GM21619 (cell line): Measurements from ENCODE around the gene TACC3.

Source experiments
- ATAC-seq: cut with Tn5 transposase; IDR thresholded peaks from one replicate; pipeline ENCODE4 v1.9.1; 2021; ENCODE audit not compliant: unreplicated experiment

TACC3 gene

DNA sequence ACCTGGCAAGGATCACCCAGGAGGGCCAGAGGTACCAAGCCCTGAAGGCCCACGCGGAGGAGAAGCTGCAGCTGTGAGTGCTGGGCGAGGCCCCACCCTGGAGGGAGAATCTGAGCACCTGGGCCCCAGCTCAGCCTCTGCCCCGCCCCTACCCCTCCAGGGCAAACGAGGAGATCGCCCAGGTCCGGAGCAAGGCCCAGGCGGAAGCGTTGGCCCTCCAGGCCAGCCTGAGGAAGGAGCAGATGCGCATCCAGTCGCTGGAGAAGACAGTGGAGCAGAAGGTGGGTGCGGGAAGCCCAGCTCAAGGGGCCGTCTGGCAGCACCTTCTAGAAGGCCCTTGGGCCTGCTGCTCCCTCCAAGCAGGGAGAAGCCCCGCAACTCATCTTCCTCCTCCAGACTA is 23.2 kb downstream of the TACC3 start:
- no peak for ATAC-seq

DNA sequence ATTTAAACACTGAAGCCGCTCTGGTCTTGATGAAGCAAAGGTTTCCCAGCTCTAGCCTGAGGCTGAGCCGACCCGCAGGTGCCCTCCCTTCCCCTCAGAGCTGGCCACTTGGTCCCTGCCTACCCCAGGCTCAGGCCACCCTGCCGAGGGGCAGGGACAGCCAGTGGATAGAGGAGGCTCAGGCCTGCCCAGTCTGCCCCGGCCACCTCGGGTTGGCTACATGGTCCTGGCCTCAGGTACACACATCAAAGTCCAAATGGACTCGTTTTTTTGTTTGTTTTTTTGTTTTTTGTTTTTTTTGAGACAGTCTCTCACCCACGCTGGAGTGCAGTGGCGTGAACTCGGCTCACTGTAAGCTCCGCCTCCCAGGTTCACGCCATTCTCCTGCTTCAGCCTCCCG is 23.8 kb downstream of the TACC3 start:
- no peak for ATAC-seq

DNA sequence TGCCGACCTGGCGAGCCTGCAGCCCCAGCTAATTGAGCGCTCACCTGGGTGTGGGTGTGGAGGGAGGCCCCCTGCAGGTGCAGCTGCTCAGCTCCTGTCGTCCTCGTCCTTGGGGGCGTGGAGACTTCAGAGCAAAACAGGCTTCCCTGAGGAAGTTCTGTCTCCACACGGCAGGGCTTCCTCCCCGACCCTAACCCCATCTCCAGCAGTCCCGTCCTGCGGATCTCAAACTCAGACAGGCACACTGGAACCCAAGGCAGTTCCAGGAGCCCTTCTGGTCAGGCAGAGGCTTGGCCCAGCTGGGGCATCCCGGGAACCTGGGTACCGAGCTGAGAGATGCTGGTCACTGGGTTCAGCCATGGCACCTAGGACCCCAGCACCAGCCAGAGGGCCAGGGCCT is 24.4 kb downstream of the TACC3 start:
- no peak for ATAC-seq

DNA sequence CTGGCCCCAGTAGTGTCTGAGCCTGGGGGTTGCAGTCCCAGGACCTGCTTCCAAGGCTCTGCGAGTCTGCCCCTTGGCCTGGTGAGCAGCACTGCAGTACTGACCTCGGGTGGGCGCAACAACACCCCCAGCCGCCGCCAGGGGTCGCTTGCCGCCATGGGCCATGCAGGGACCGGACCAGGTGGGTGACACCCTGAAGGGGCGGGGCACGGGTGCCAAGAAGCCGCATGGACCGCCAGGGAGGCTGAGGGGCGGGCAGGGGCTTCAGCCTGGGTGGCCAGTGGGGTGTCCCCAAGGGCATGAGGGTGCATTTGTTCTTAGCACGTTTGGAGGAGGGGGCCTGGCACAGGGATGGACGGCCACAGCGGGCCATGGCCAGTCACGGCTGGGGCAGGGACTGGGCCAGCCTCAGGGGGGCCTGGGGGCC is 25.0 kb downstream of the TACC3 start:
- no peak for ATAC-seq

DNA sequence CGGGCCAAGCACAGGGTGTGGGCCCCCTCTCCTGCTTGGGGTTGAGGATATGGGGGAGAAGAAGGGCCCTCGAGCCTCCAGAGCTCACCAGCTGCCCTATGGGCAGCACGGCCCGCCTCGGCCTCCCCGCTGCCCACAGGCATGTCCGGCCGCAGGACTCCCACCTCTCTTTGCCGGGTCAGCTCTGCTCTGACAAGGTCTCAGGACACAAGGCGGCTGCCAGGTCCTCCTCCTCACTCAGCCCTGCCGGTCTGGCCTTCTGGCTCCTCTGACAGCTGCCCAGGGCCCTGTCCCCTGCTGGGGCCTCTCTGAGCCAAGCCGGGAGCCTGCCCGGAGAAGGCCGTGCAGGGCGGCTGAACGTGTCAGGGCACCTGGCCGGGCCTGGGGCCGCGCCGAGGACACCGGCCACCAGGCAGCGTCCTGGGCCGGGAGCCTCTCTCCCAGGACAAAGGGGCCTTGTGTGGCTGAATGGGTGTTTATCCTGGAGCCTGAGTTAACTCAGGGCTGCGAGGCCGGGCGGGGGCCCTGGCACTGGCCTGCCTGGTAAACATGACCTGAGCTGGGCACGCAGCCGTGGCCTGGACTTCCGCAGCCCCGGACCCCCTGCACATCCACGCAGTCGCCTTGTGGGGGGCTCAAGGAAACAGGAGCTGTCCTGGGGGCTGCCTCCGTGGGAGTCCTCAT is 25.7 kb downstream of the TACC3 start:
- ATAC-seq = no peak

DNA sequence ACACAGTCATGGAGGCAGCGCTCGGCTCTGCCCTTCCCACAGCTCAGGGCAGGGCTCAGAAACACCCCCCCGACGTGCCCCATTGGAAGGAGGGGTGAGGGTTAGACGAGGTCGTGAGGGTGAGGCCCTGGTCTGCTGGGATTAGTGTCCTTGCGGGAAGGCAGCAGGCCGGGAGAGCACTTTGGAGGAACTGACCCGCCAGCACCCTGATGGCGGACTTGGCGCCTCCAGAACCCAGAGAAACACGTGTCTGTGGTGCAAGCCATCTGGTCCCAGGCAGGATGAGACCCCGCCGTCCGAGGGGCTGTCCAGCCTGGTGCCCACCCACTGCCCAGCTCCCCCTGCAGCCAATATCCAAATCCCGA is 26.3 kb downstream of the TACC3 start:
- ATAC-seq = no peak

DNA sequence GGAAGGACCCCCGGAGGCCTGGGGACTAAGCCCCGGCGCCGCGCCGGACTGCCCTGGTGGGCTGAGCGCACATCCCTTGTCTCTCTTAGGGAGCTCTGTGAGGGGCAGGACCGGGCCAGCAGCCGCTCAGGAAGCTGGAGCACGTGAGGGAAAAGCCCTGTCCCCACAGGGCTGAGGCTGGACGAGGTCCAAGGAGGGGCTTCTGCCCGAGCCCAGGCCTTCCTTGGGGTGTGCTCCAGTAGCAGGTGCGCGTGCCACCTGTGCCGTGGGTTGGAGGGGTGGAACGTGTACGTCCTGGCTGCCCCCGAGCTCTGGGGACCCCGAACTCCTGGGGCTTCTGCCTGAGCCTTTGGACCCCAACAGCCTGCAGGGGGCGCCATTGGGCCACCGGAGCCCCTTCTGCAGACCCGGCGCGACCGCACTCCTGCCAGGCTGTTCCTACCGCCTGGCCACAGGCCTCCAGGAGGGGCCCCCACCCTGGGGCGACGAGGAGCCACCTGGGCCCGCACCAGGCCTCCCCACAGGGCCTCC is 27.2 kb downstream of the TACC3 start:
- ATAC-seq = no peak

DNA sequence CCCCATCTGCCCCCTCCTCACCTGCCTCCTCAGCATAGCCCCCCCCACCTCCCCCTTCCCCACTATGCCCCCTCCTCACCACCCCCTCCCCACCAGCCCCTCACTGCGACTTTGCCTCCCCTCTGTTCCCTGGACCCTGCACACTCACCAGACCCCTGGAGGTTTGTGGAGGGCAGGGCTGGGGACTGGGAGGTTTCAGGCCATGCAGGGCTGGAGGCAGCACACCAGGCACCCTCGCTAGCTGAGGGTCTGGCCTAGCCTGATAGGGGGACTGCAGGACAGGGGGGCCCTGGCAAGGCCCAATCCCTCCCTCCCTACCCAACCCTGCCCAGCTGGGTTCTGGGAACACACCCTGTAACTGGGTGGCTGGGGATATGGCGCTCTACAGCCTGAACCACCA is 28.0 kb downstream of the TACC3 start:
- ATAC-seq = no peak

DNA sequence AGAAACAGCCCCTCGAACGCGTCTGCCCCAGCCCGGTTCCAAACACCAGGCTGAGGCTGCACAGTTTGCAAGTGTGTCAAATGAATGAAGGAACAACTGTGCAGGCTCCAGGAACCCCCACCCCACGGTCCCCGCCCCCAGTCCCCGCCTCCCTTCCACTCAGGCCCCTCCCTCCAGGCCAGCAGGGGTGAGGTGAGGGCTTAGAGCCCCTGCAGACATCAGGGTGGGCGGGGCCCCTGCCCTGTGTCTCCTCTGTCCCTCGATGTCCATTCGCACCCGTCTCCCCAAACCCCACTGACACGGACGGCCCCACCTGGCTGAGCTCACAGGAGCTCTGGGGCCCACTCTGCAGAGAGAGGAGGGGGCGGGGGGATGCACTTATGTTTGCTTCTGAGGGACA is 28.5 kb downstream of the TACC3 start:
- no peak for ATAC-seq

DNA sequence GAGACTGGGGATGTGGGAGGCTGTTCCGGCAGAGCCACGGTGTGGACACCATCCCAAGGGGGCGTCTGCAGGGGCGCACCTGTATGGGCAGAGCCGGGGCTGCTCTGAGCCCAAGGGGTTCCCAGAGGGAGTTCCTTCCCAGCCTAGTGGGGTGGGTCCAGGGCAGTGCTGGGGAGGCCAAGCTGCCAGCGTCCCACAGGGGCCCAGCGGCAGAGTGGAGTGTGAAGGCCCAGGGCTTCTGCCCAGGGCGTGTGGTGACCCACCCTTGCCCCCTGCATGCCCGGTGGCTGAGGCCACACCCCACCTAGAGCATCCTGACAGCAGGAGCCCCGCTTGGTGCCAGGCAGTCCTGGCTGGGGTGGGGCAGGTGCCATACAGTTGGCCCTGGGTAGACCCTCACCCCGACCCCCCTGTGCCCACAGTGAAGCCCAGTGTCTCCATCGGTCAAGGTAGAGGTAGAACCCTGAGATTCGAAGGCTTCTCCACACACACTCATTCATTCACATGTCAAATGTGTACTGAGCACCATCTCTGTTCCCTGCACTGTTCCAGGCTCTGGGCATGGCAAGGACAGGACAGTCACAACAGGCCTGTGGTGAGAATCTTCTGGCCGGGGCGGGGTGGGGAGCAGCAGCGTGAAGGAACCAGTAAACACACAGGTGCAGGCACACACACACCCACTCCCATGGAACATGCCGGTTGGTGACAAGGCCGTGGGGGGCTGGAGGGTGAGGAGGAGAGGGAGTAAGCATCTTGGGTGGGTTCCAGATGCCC is 29.2 kb downstream of the TACC3 start:
- no peak for ATAC-seq

DNA sequence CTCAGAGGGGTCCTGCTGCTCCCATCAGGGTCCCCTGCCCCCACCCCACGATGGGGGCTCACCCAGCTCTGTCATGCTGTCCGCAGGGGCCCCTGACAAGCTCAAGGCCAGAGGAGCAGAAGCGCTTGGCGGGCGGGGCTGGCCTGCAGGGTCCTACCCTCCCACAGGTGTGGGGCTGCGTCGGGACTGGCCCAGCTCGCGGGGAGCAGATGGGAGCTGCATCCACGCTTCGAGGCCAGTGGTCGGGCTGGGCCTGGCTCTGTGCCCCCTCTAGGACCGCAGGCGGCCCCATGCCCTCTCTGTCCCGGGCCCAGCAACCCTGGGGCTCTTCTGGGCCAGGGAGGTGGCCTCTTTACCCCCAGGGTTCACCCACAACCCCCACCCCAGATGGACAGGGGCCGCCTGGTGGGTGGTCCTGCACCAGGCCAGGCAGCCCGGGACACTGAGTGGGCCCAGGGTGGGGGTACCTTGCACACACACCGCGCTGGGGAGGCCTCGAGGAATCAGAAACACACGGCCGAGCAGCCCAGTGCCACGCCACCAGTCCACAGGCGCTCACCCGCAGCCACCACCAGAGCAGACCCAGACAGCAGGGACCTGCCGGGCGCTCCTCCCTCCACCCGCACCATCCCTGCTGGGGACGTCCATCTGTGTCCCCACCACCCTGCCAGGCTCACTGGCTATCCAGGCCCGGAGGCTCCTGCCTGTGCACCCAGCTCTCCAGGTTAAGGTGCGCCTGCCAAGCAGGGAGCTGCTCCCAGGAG is 30.0 kb downstream of the TACC3 start:
- ATAC-seq = no peak

DNA sequence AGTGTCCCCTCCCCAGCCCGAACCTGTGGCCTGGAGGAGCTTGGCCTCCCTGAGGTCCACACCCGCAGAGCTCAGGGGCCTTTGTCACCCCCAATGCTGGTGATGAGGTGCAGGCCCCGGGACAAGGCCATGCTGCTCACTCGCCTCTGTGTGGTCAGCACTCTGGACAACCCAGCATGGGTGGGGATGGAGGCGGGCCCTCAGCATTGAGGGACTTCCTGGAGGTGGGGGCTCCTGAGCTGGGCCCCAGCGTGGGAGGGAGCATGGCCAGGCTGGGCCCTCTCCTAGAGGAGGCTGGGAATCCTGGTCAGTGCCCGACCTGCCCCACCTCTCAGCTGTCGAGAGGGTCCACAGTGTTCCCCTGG is 30.6 kb downstream of the TACC3 start:
- no peak for ATAC-seq

DNA sequence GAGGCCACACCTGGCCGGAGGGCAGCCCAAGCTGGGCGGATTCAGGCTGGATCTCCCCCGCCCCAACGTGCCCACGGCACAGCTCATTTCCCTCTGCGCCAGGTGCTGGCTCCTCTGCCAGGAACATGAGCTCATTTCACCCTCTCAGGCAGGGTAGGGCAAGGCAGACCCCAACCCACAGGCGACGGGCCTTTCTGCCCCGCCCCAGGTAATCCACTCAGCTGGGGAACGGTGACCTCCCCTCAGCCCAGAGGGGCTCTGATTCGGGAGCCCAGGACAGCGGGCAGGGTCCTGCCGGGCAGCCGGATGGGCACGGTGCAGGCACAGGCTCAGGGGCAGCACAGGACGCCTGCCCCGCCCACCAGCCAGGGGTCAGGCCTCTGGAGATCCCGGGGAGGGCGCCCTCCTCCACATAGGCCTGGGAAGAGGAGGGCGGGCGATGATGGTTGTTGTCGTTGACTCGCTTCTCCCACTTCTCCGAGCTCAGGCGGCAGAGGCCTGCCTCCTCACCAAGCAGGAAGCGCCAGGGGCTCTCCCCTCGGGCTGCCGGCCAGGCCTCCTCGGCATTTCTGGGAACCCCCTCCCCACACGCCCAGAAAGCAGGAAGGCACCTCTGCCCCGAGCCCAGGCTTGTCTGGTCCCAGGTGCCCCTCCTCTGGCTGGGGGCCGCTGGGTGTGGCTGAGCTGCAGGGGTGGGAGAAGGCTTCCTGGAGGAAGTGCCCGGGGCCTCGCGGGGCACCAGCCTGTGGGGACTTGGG is 31.1 kb downstream of the TACC3 start:
- ATAC-seq = no peak

DNA sequence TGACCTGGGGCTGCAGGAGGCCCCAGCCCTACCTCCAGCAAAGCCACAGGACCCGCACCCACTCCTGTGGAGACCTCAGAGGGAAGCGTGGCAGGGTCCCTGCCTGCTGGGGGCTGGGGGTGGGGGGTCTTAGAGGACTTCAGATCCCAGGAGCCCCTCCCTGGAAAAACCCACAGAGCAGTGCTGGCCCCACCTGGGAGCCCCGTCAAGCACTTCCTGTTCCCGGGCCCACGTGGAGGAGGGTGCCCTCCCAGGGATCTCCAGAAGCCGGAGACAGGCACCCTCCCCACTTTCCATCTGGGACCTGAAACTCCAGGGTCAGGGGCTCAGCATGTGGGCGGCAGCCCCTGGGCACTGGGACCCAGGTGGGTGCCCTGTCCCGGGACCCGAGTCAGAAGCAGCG is 32.0 kb downstream of the TACC3 start:
- ATAC-seq = no peak

DNA sequence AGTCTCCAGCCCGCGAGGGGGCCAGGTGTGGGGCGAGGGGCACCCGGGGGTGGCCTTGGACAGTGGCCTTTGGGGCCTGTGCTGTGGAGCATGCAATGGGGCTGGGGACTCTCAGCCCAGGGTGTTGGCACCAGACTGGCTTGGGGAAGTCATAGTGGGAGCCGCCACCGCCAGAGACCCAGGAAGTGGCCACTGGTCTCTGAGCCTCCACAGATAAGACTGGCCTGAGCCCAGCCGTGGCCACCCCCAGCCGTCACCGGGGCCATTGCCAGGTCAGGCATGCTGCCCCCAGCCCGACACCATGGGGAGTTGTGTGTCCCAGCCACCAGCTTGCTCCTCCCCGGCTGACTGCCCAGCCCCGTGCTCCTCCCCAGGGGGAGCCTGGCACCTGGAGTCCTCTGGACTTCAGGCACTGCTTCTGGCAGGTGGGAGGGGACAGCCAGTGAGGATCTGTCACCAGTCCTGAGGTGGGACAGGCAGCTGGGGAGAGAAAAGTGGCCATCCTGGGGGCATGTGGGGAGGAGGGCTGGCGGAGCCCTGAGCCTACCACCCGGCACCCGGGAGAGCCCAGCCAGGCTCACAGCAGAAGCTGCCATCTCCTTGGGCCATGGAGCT is 32.5 kb downstream of the TACC3 start:
- no peak for ATAC-seq

DNA sequence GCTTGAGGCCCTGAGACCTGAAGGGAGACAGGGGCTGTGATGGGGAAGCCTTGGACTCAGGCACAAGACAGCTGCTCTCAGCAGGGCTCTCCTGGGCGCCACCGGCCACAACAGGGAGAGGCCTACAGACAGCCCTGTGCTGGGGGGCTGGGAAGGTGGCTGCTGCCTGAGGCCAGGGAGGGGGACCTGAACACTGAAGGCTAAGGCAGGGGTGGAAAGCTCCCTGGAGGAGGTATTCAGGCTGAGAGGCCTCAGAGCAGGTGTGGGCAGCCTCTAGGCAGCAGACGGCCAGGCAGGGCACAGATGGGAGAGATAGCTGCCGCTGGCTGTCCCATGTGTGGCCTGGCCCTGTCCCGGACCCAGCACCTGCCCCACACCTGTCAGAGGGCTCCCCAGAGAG is 33.0 kb downstream of the TACC3 start:
- ATAC-seq = no peak

DNA sequence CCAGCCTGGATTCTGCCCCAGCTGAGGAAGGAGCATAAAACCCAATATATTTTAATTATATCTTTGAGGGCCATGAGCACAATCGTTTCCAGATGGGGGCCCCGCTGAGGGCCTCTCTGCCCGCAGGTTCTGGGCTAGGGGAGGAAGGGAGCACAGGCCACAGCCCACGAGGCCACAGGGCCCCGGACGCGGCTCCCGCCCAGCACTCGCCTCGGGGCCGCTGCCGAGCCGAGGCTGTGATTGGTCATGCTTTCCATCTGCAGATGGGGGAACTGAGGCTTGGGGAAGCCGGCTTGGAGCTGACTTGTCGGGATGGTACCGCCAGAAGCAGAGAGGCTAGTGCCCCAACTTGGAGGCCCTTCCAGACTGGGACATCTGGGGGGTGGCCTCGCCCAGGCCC is 34.0 kb downstream of the TACC3 start:
- ATAC-seq = no peak

DNA sequence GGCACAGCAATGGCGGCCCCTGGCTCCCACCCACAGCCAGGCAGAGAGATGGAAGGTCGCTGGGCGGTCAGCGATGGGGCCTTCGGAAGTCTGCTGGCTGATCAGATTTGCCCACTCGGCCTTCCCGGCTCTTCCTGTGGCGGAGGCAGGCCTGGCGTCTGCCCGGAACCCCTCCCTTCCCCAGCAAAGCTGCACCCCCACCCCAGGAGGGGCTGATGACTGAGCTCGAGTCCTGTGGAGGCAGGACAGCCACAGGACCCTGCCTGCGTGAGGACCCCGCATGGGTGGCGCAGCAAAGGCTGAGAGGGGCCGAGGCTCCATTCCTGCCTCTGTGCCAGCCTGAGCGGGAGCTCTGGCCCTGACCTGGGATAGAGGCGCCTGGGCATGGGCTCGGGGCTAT is 34.8 kb downstream of the TACC3 start:
- no peak for ATAC-seq

DNA sequence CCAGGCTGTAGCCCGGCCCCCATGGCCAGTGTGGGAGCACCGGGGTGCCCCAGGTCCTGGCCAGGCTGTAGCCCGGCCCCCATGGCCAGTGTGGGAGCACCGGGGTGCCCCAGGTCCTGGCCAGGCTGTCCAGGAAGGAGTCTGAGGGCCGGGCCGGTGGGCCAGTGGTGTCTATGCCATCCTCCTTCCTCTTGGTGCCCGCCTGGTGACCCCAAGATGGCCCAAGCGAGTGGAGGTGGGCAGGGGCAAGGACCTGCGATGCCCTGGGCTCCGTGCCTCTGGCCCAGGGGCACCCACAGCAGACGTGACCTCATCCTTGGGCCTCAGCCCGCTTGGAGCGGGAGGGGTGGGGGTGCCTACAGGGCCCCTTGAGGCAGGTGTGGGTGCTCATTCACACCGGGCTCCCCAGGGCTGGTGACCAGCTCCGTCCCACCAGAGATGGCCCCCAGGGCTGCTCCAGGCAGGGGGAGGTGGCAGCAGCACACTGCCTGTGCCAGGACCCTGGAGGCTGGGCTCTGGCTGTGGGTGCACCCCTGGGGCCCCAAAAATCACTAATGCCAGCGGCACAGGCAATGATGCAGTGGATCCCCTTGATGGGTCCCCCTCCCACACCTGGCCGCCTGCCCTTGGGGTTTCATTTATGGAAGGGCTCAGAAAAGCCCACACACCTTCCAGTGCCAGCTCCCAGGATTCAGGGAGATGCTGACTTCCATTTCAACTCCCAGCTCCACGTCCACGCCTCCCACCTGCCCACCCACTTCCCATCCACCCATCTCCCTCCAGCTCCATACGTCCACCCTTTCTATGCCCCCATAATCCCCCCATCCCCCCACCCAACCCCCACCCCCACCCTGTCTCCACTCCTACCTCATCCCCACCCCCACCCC is 35.8 kb downstream of the TACC3 start:
- no peak for ATAC-seq

DNA sequence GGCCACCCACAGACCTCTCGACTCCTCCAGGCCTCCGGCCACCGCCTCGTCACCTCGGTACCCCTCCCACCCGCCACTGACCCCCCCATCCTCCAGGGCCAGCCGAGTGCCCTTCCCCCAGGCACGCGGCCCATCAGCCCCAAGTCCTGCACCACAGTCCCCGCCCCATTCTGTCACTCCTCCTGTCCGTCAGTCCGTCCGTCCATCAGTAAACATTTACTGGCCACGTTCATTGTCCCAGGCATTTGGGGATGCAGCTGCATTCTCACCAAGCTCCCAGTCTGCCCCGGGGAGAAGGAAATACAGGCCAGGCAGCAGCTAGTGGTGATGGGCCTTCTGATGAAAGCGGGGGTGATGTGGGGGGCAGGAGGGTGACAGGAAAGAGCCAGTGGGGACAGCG is 36.5 kb downstream of the TACC3 start:
- ATAC-seq = no peak
